ENCODE results near the gene HOXC10. TPM values are rescaled to one million over a fixed set of nuclear protein-coding genes. Genes with fewer than 3 reads are reported as not detected.
A peak's percentile ranks its signal among the peaks of the same experiment; 100 is the strongest.

HOXC10 gene
- total and polyA plus RNA-seq, 4 experiments from 2014 or later, result not detected

DNA sequence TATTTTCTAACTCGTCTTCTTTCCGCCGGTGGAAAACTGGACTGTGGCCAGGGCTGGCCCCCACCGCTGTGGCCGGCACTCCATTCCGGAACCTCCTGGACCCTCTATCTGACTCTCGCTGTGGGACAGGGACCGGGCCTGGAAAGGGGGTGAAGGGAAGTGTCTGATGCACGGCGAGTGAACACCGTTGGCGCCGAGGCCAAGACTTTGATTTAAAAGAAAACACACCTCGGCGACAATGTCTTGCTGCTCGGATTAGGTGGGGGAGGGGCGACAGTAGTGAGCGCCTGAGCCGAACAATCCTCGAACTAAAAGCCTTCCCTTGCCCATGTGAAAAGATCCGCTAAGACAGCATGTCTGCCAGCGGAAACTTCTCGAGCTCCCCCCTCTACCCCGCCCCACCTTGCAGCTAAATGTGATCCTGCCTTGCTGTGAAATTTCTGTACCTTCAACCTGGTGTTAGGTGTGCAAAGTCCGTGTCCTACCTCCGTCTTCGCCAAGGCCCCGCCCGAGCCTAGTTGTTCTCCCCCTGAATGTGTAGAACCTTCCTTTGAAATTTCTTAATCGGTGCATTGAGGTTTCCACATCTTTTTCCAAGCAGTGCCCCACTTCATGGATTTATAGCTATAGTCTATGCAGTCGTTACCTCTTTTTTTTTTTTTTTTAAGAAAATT, 9.3 kb upstream of the HOXC10 start:
- peak overlapping the region; percentile 50 to 83 (median 66) for H3K4me3 Mint-ChIP-seq
- peak overlapping the region in 4 of 7 donors; percentile 25 to 82 (median 76) for H3K27ac Mint-ChIP-seq
- H3K9me3 Mint-ChIP-seq, result peaks cover 0 to 28% (median 13%) of the 10 kb centered on the region in 8 donors
- H3K4me3 ChIP-seq (ENCODE audit: low read length in 2 of 2), result no peak overlapping the region
- H3K27me3 Mint-ChIP-seq, result peaks cover 72 to 75% of the 10 kb centered on the region in 2 donors
- CTCF ChIA-PET (ENCODE audit: partially characterized antibody), result no interaction called here
- no peak overlapping the region for H3K27ac ChIP-seq (ENCODE audit: low read depth, low read length)
- peaks cover 5 to 6% of the 10 kb centered on the region in 2 donors for H3K36me3 Mint-ChIP-seq
- H3K4me1 ChIP-seq (ENCODE audit: insufficient read depth, low read length), result peaks cover 30% of the 10 kb centered on the region
- intact Hi-C loops (cut with micrococcal nuclease), result loop anchor here (2.0 kb wide), 1 partner anchor 23 kb away; no protein-coding TSS in a partner anchor
- H3K36me3 ChIP-seq (ENCODE audit: insufficient read depth, low read length), result no peaks in the 10 kb centered on the region
- H3K4me1 Mint-ChIP-seq, result peaks cover 4 to 36% (median 18%) of the 10 kb centered on the region in 4 donors
- peaks cover 92% of the 10 kb centered on the region for H3K27me3 ChIP-seq (ENCODE audit: insufficient read depth, low read length)
- H3K9me3 ChIP-seq (ENCODE audit: control insufficient read depth in 1 of 2, low read length in 2 of 2), result no peaks in the 10 kb centered on the region
- POLR2A ChIA-PET (ENCODE audit: partially characterized antibody), result interaction anchor here (0.7 kb wide), 1 partner anchor 1523 kb away, joined by 3 read pairs; no protein-coding TSS in a partner anchor
- DNase-seq, result no peak

- H3K36me3 Mint-ChIP-seq, result peaks cover 5 to 6% of the 10 kb centered on the region in 2 donors
- peak overlapping the region in 3 of 7 donors; percentile 2 to 75 (median 46) for H3K27ac Mint-ChIP-seq
- H3K4me1 ChIP-seq (ENCODE audit: insufficient read depth, low read length), result peaks cover 30% of the 10 kb centered on the region
- ChIA-PET CTCF (ENCODE audit: partially characterized antibody) (no interaction called here), POLR2A (ENCODE audit: partially characterized antibody) (interaction anchor here (1.1 kb wide), 1 partner anchor 15 kb away, joined by 3 read pairs; no protein-coding TSS in a partner anchor)
- no peak overlapping the region for H3K4me3 ChIP-seq (ENCODE audit: low read length in 2 of 2)
- peaks cover 0 to 32% (median 11%) of the 10 kb centered on the region in 8 donors for H3K9me3 Mint-ChIP-seq
- intact Hi-C loops (cut with micrococcal nuclease), result no loop called here
- peaks cover 69 to 74% of the 10 kb centered on the region in 2 donors for H3K27me3 Mint-ChIP-seq
- no peak for DNase-seq
- H3K4me3 Mint-ChIP-seq, result no peak overlapping the region
- no peak overlapping the region for H3K27ac ChIP-seq (ENCODE audit: low read depth, low read length)
- H3K9me3 ChIP-seq (ENCODE audit: control insufficient read depth in 1 of 2, low read length in 2 of 2), result no peaks in the 10 kb centered on the region
- H3K4me1 Mint-ChIP-seq, result peaks cover 4 to 36% (median 19%) of the 10 kb centered on the region in 4 donors
- no peaks in the 10 kb centered on the region for H3K36me3 ChIP-seq (ENCODE audit: insufficient read depth, low read length)
- H3K27me3 ChIP-seq (ENCODE audit: insufficient read depth, low read length), result peaks cover 92% of the 10 kb centered on the region
Observed at GRCh38 chr12:53976172-53976822, 8.6 kb upstream of the HOXC10 start.

GRCh38 chr12:53976823-53977595, 7.9 kb upstream of the HOXC10 start:
- DNase-seq, result no peak
- Histone ChIP-seq H3K27ac (ENCODE audit: low read depth, low read length) (no peak overlapping the region), H3K4me1 (ENCODE audit: insufficient read depth, low read length) (peaks cover 30% of the 10 kb centered on the region), H3K27me3 (ENCODE audit: insufficient read depth, low read length) (peaks cover 92% of the 10 kb centered on the region), H3K4me3 (ENCODE audit: low read length in 2 of 2) (no peak overlapping the region), H3K9me3 (ENCODE audit: control insufficient read depth in 1 of 2, low read length in 2 of 2) (no peaks in the 10 kb centered on the region), H3K36me3 (ENCODE audit: insufficient read depth, low read length) (no peaks in the 10 kb centered on the region)
- ChIA-PET CTCF (ENCODE audit: partially characterized antibody) (no interaction called here), POLR2A (ENCODE audit: partially characterized antibody) (interaction anchor here (1.1 to 1.3 kb wide), 2 partner anchors 14 to 23 kb away, joined by 3 read pairs; partner anchors contain the start of gene HOXC9)
- intact Hi-C loops (cut with micrococcal nuclease), result no loop called here
- Mint-ChIP-seq H3K36me3 (peaks cover 5 to 6% of the 10 kb centered on the region in 2 donors), H3K4me1 (peaks cover 4 to 36% (median 19%) of the 10 kb centered on the region in 4 donors), H3K4me3 (peak overlapping the region in 1 of 8 donors; percentile 30), H3K9me3 (peaks cover 0 to 32% (median 11%) of the 10 kb centered on the region in 8 donors), H3K27ac (peak overlapping the region in 2 of 7 donors; percentile 42 to 46), H3K27me3 (peaks cover 67 to 74% of the 10 kb centered on the region in 2 donors)

GRCh38 chr12:53977596-53978445, 7.1 kb upstream of the HOXC10 start:
- Histone ChIP-seq H3K9me3 (ENCODE audit: control insufficient read depth in 1 of 2, low read length in 2 of 2) (no peaks in the 10 kb centered on the region), H3K4me3 (ENCODE audit: low read length in 2 of 2) (no peak overlapping the region), H3K27ac (ENCODE audit: low read depth, low read length) (no peak overlapping the region), H3K4me1 (ENCODE audit: insufficient read depth, low read length) (peaks cover 30% of the 10 kb centered on the region), H3K36me3 (ENCODE audit: insufficient read depth, low read length) (no peaks in the 10 kb centered on the region), H3K27me3 (ENCODE audit: insufficient read depth, low read length) (peaks cover 92% of the 10 kb centered on the region)
- DNase-seq, result no peak
- Mint-ChIP-seq H3K9me3 (peaks cover 0 to 35% (median 13%) of the 10 kb centered on the region in 8 donors), H3K27ac (peak overlapping the region in 1 of 7 donors; percentile 42), H3K4me3 (no peak overlapping the region), H3K36me3 (peaks cover 5 to 6% of the 10 kb centered on the region in 2 donors), H3K27me3 (peaks cover 64 to 75% of the 10 kb centered on the region in 2 donors), H3K4me1 (peaks cover 4 to 36% (median 18%) of the 10 kb centered on the region in 4 donors)
- ChIA-PET POLR2A (ENCODE audit: partially characterized antibody) (interaction anchor here (1.3 kb wide), 1 partner anchor 22 kb away, joined by 3 read pairs; the partner anchor contains the start of gene HOXC9), CTCF (ENCODE audit: partially characterized antibody) (no interaction called here)
- intact Hi-C loops (cut with micrococcal nuclease), result no loop called here

DNA sequence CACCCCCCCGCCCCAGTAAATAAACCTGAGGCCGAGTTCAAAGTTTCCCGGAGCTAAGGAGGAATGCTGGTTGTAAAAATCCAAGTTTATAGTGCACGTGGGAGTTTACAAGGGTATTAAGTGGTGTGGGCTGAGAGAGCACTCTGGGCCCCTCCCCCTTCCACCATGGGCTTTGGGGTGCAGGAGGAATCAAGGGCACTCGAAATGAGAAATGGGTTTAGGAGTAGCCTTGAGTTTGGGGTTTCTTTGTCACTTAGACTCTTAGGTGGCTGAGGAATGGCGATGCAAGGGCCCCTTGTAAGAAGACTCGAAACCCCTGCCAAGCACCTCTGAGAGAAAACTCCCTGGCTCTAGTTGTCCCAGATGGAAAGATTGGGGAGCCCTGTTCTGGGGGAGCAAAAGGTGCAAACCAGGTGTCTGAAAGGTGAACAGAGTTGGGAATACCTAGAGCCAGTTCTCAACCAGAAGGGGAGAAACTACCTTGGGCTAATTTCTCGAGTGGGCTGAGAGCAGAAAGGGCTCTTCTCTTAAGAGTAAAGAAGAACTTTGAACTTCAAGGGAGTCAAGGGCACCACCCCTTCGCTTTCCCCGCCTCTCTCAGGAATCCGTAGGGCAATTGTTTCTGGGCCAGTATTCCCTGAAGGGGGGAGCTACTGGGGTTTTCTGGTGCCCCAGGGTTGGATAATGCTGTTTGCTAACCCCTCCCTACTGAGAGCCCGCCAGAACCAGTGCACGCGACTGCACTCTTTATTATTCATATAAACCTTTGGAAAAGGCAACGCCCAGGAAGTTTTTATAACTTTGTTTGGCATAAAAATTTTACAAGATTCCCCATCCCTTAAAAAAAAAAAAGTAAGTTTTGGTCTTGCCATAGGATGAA, 6.2 kb upstream of the HOXC10 start:
- ChIA-PET CTCF (ENCODE audit: partially characterized antibody) (no interaction called here), POLR2A (ENCODE audit: partially characterized antibody) (interaction anchor here (1.3 kb wide), 1 partner anchor 21 kb away, joined by 3 read pairs; the partner anchor contains the start of gene HOXC9)
- Mint-ChIP-seq H3K36me3 (peaks cover 0 to 2% of the 10 kb centered on the region in 2 donors), H3K4me3 (no peak overlapping the region), H3K4me1 (peaks cover 2 to 35% (median 15%) of the 10 kb centered on the region in 4 donors), H3K27ac (peak overlapping the region in 1 of 7 donors; percentile 42), H3K27me3 (peaks cover 66 to 77% of the 10 kb centered on the region in 2 donors), H3K9me3 (peaks cover 0 to 37% (median 14%) of the 10 kb centered on the region in 8 donors)
- Histone ChIP-seq H3K27me3 (ENCODE audit: insufficient read depth, low read length) (peaks cover 94% of the 10 kb centered on the region), H3K4me1 (ENCODE audit: insufficient read depth, low read length) (peaks cover 26% of the 10 kb centered on the region), H3K9me3 (ENCODE audit: control insufficient read depth in 1 of 2, low read length in 2 of 2) (no peaks in the 10 kb centered on the region), H3K36me3 (ENCODE audit: insufficient read depth, low read length) (no peaks in the 10 kb centered on the region), H3K27ac (ENCODE audit: low read depth, low read length) (no peak overlapping the region), H3K4me3 (ENCODE audit: low read length in 2 of 2) (no peak overlapping the region)
- intact Hi-C loops (cut with micrococcal nuclease), result no loop called here
- DNase-seq, result no peak

Measured in CD4-positive, alpha-beta memory T cell (primary cell).